Sigmoid colon (tissue), 4 donors: ENCODE measurements around the gene OR52E6.

ENCODE experiments used
- CTCF ChIP-seq, 4 experiments: fragments of 450-650 bp in 3 of 4; fragments of 200-600 bp in 1 of 4; IDR thresholded peaks; one replicate each; pipeline ENCODE4 v1.5.1; 2016 to 2019; ENCODE audit warnings: antibody characterized with exemption in 4 of 4, mild to moderate bottlenecking in 3 of 4, moderate library complexity in 2 of 4
- POLR2A ChIP-seq, 2 donors: fragments of 450-650 bp; IDR thresholded peaks; one replicate each; pipeline ENCODE4 v1.6.1; 2016; ENCODE audit warnings: antibody characterized with exemption in 2 of 2, mild to moderate bottlenecking in 2 of 2, moderate library complexity in 2 of 2
- POLR2AphosphoS5 ChIP-seq, 4 donors: sonication (generic); formaldehyde crosslinking; IDR thresholded peaks; one replicate each; pipeline ENCODE4 v1.6.1; 2017; ENCODE audit warnings: antibody characterized with exemption in 4 of 4

DNA sequence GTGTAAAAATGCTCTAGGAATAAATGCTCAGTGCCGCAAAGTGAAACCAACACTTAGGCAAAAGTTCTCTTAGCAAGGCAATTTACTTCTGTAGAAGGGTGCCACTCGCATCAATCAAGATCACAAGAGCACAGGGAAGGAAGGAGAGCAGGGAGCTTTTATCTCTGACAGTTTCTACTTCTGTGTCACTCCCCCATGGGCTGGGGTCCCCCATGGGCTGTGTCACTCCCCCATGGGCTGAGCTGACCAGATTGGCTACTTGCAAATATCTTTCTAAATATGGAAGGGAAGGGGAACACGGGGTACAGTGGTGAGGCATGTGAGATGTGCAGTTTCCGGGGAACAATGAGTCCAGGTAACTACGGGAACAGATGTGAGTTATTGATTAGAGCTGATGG is 32.6 kb downstream of the OR52E6 start:
- TF ChIP-seq POLR2AphosphoS5 (IDR thresholded peaks at IDR 0.05): no peak
- TF ChIP-seq CTCF (IDR thresholded peaks at IDR 0.05): no peak
- no peak for TF ChIP-seq POLR2A (IDR thresholded peaks at IDR 0.05)
